H9 (cell line): Measurements from ENCODE around the gene PAM. TPM values are rescaled to one million over a fixed set of nuclear protein-coding genes. Genes with fewer than 3 reads are reported as not detected.

Experiments
- DNase-seq: peaks from one replicate; pipeline ENCODE4 v3.0.0-alpha.2; 2017
- H2AFZ ChIP-seq: one replicate; pipeline ENCODE4 v1.6.1; 2013; ENCODE audit warnings: mild to moderate bottlenecking, low read length, control low read depth, moderate library complexity
- H2AK5ac ChIP-seq: 2 replicates; pipeline ENCODE4 v1.6.1; 2013; ENCODE audit warnings: low read length, control low read depth, mixed read lengths; ENCODE audit not compliant: insufficient read length
- H2BK120ac ChIP-seq: one replicate; pipeline ENCODE4 v1.6.1; 2013; ENCODE audit warnings: low read depth, mild to moderate bottlenecking, low read length, control low read depth, inconsistent platforms; ENCODE audit not compliant: poor library complexity, severe bottlenecking
- H2BK12ac ChIP-seq: 2 replicates; pipeline ENCODE4 v1.6.1; 2013; ENCODE audit warnings: low read length, control low read depth, mixed read lengths, low read depth; ENCODE audit not compliant: insufficient read length
- H2BK15ac ChIP-seq: 2 replicates; pipeline ENCODE4 v1.6.1; 2013; ENCODE audit warnings: low read depth, low read length, control low read depth
- H2BK20ac ChIP-seq: one replicate; pipeline ENCODE4 v1.6.1; 2013; ENCODE audit warnings: low read depth, mild to moderate bottlenecking, low read length, control low read depth, inconsistent platforms; ENCODE audit not compliant: poor library complexity, severe bottlenecking
- H2BK5ac ChIP-seq: 2 replicates; pipeline ENCODE4 v1.6.1; 2013; ENCODE audit warnings: low read length, control low read depth, mixed read lengths; ENCODE audit not compliant: insufficient read length
- H3K14ac ChIP-seq: 2 replicates; pipeline ENCODE4 v1.6.1; 2013; ENCODE audit warnings: low read length, control low read depth; ENCODE audit not compliant: insufficient read depth
- H3K18ac ChIP-seq: 2 replicates; pipeline ENCODE4 v1.6.1; 2013; ENCODE audit warnings: low read depth, mild to moderate bottlenecking, mixed read lengths, low read length, control low read depth; ENCODE audit not compliant: insufficient read length
- H3K23ac ChIP-seq: 2 replicates; pipeline ENCODE4 v1.6.1; 2013; ENCODE audit warnings: low read length, control low read depth, mixed read lengths, low read depth; ENCODE audit not compliant: insufficient read length
- H3K23me2 ChIP-seq: 2 replicates; pipeline ENCODE4 v1.6.1; 2013; ENCODE audit warnings: low read depth, mild to moderate bottlenecking, mixed read lengths, low read length, control low read depth; ENCODE audit not compliant: insufficient read length, poor library complexity, severe bottlenecking
- H3K27ac ChIP-seq: 2 replicates; pipeline ENCODE4 v1.5.1; 2013; ENCODE audit warnings: low read length, control low read depth, mixed read lengths, low read depth; ENCODE audit not compliant: insufficient read length
- H3K27me3 ChIP-seq: 2 replicates; pipeline ENCODE4 v1.6.1; 2013; ENCODE audit warnings: low read length, control low read depth, inconsistent platforms; ENCODE audit not compliant: insufficient read depth
- H3K4ac ChIP-seq: 2 replicates; pipeline ENCODE4 v1.6.1; 2013; ENCODE audit warnings: low read depth, mild to moderate bottlenecking, control low read depth, inconsistent platforms, low read length, moderate library complexity
- H3K4me1 ChIP-seq: 2 replicates; pipeline ENCODE4 v1.6.1; 2013; ENCODE audit warnings: low read length, control low read depth, inconsistent platforms; ENCODE audit not compliant: insufficient read depth
- H3K4me2 ChIP-seq: 2 replicates; pipeline ENCODE4 v1.6.1; 2013; ENCODE audit warnings: low read length, control low read depth, mixed read lengths; ENCODE audit not compliant: insufficient read length, insufficient read depth
- H3K56ac ChIP-seq: 2 replicates; pipeline ENCODE4 v1.6.1; 2013; ENCODE audit warnings: low read depth, mild to moderate bottlenecking, mixed read lengths, low read length, control low read depth; ENCODE audit not compliant: insufficient read length
- H3K79me1 ChIP-seq: 2 replicates; pipeline ENCODE4 v1.6.1; 2013; ENCODE audit warnings: low read depth, mild to moderate bottlenecking, moderate library complexity, low read length, control low read depth, inconsistent platforms; ENCODE audit not compliant: insufficient read depth, poor library complexity, severe bottlenecking
- H3K79me2 ChIP-seq: 2 replicates; pipeline ENCODE4 v1.6.1; 2013; ENCODE audit warnings: low read length, control low read depth, inconsistent platforms; ENCODE audit not compliant: insufficient read depth
- H3K9ac ChIP-seq: 2 replicates; pipeline ENCODE4 v1.6.1; 2013; ENCODE audit warnings: low read length, control low read depth, mixed read lengths; ENCODE audit not compliant: insufficient read length; ENCODE audit errors: extremely low read depth
- H3K9me3 ChIP-seq: one replicate; pipeline ENCODE4 v1.6.1; 2013; ENCODE audit warnings: low read depth, low read length, inconsistent platforms; ENCODE audit not compliant: control insufficient read depth
- H3T11ph ChIP-seq: one replicate; pipeline ENCODE4 v1.6.1; 2013; ENCODE audit warnings: mild to moderate bottlenecking, low read length, control low read depth, inconsistent platforms
- H4K20me1 ChIP-seq: one replicate; pipeline ENCODE4 v1.6.1; 2013; ENCODE audit not compliant: control insufficient read depth, insufficient read length, insufficient read depth
- H4K5ac ChIP-seq: 2 replicates; pipeline ENCODE4 v1.6.1; 2013; ENCODE audit warnings: low read depth, mild to moderate bottlenecking, mixed read lengths, low read length, control low read depth; ENCODE audit not compliant: insufficient read length
- H4K8ac ChIP-seq: replicated peaks from 2 replicates; pipeline ENCODE4 v1.6.1; 2013; ENCODE audit warnings: low read length, control low read depth, mixed read lengths, low read depth; ENCODE audit not compliant: insufficient read length
- H4K91ac ChIP-seq: 2 replicates; pipeline ENCODE4 v1.6.1; 2013; ENCODE audit warnings: low read depth, mild to moderate bottlenecking, moderate library complexity, mixed read lengths, low read length, control low read depth; ENCODE audit not compliant: insufficient read length
- H3K27ac Mint-ChIP-seq, 3 experiments: 2 replicates in 2 of 3; 3 replicates in 1 of 3; pipeline ENCODE4 v1.8.0; 2020 to 2021; ENCODE audit warnings: mixed read lengths in 3 of 3, mild to moderate bottlenecking in 1 of 3, moderate library complexity in 1 of 3
- H3K27me3 Mint-ChIP-seq: 2 replicates; pipeline ENCODE4 v1.8.0; 2021; ENCODE audit warnings: low read depth, mild to moderate bottlenecking, moderate library complexity, mixed read lengths
- H3K36me3 Mint-ChIP-seq, 3 experiments: 2 replicates in 2 of 3; 3 replicates in 1 of 3; pipeline ENCODE4 v1.8.0; 2020 to 2021; ENCODE audit warnings: low read depth in 3 of 3, mixed read lengths in 3 of 3; ENCODE audit not compliant: insufficient read depth in 1 of 3
- H3K4me1 Mint-ChIP-seq, 2 experiments: 2 replicates each; pipeline ENCODE4 v1.8.0; 2020; ENCODE audit warnings: mixed read lengths in 2 of 2
- H3K4me3 Mint-ChIP-seq, 2 experiments: 2 replicates in 1 of 2; 3 replicates in 1 of 2; pipeline ENCODE4 v1.8.0; 2020 to 2021; ENCODE audit warnings: mild to moderate bottlenecking in 2 of 2, mixed read lengths in 2 of 2, moderate library complexity in 1 of 2
- H3K9me3 Mint-ChIP-seq, 2 experiments: 2 replicates in 1 of 2; 3 replicates in 1 of 2; pipeline ENCODE4 v1.8.0; 2020; ENCODE audit warnings: mild to moderate bottlenecking in 2 of 2, mixed read lengths in 2 of 2, moderate library complexity in 1 of 2
- CTCF ChIP-seq: fragments of 200-600 bp; sonication (generic); conservative IDR thresholded peaks from 3 replicates; pipeline ENCODE4 v1.8.0; 2021; ENCODE audit warnings: antibody characterized with exemption, mild to moderate bottlenecking
- total RNA-seq: library from RNA; stranded (reverse); gene quantifications from 2 replicates; pipeline ENCODE4 v1.2.1, GENCODE V29; 2021

The PAM gene
- total RNA-seq, 1 experiment from 2014 or later, result 31.5 TPM

GRCh38 chr5:103000089-103000488 is 245.0 kb downstream of the PAM start:
- H2AFZ ChIP-seq, result no peak overlapping the region
- no peaks in the 10 kb centered on the region for H3K27me3 ChIP-seq
- Mint-ChIP-seq H3K4me1 (no peaks in the 10 kb centered on the region), H3K36me3 (peaks cover 3 to 5% (median 4%) of the 10 kb centered on the region in 3 experiments; a peak in 5 of 7 replicates), H3K9me3 (peaks cover 3 to 4% of the 10 kb centered on the region in 2 experiments; a peak in 3 of 5 replicates), H3K27ac (no peak overlapping the region), H3K4me3 (no peak overlapping the region), H3K27me3 (no peaks in the 10 kb centered on the region)
- H3K23ac ChIP-seq, result no peak overlapping the region
- H3K9me3 ChIP-seq, result no peaks in the 10 kb centered on the region
- no peak overlapping the region for H4K5ac ChIP-seq
- no peak overlapping the region for H3K14ac ChIP-seq
- no peak overlapping the region for H2BK120ac ChIP-seq
- H3K4ac ChIP-seq, result no peak overlapping the region
- H2BK20ac ChIP-seq, result no peak overlapping the region
- H3T11ph ChIP-seq, result no peak overlapping the region
- H3K4me2 ChIP-seq, result no peak overlapping the region
- H3K9ac ChIP-seq, result no peak overlapping the region
- no peaks in the 10 kb centered on the region for H3K79me1 ChIP-seq
- no peak for DNase-seq
- H4K8ac ChIP-seq, result no peak overlapping the region
- no peak overlapping the region for H2BK5ac ChIP-seq
- H3K4me1 ChIP-seq, result no peaks in the 10 kb centered on the region
- no peak overlapping the region for H3K27ac ChIP-seq
- H2BK15ac ChIP-seq, result no peak overlapping the region
- TF ChIP-seq CTCF, result no peak
- H2AK5ac ChIP-seq, result no peak overlapping the region
- no peak overlapping the region for H4K91ac ChIP-seq
- no peaks in the 10 kb centered on the region for H4K20me1 ChIP-seq
- H2BK12ac ChIP-seq, result no peak overlapping the region
- H3K18ac ChIP-seq, result no peak overlapping the region
- no peaks in the 10 kb centered on the region for H3K79me2 ChIP-seq
- H3K56ac ChIP-seq, result no peak overlapping the region
- no peaks in the 10 kb centered on the region for H3K23me2 ChIP-seq
